ENCODE measurements around the gene CHSY1.
"Not testable (repeated sequence)": the region's sequence is repeated elsewhere in the genome, so short reads cannot be mapped to it uniquely, and the experiment has no call there.

The CHSY1 gene

DNA sequence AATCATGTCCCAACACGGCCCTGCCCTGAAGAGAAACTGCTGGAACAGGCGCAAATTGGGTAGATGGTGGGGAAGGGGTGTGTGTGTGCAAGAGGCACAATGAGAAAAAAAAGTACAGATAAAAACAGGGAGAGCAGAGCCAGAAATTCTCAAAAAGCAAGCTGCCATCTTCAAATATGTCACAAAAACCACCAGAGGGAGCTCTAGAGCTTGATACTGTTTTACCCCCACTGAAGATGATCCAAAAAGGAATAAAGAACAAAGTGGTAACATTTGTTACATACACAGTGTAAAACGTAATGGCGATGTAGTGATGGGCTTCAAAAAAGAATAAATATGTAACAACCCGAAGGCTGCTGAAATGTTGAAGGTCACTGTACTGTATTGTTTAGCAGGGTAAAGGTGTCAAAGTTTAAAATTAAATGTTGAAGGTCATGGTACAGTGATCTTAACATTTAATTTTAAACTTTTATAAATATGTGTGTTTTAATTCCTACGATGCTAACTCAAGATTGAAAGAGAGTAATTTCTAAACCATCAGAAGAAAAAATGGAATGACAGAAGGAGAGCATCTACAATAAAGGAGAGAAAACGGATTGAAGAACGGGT, 37.2 kb upstream of the CHSY1 start:
- no peak overlapping the region for H3K27ac ChIP-seq
- TF ChIP-seq, protein P1, sequence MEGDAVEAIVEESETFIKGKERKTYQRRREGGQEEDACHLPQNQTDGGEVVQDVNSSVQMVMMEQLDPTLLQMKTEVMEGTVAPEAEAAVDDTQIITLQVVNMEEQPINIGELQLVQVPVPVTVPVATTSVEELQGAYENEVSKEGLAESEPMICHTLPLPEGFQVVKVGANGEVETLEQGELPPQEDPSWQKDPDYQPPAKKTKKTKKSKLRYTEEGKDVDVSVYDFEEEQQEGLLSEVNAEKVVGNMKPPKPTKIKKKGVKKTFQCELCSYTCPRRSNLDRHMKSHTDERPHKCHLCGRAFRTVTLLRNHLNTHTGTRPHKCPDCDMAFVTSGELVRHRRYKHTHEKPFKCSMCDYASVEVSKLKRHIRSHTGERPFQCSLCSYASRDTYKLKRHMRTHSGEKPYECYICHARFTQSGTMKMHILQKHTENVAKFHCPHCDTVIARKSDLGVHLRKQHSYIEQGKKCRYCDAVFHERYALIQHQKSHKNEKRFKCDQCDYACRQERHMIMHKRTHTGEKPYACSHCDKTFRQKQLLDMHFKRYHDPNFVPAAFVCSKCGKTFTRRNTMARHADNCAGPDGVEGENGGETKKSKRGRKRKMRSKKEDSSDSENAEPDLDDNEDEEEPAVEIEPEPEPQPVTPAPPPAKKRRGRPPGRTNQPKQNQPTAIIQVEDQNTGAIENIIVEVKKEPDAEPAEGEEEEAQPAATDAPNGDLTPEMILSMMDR (conservative IDR thresholded peaks at IDR 0.05), result peak; percentile 88
- no peak for TF ChIP-seq ZFX (IDR thresholded peaks at IDR 0.05)

DNA sequence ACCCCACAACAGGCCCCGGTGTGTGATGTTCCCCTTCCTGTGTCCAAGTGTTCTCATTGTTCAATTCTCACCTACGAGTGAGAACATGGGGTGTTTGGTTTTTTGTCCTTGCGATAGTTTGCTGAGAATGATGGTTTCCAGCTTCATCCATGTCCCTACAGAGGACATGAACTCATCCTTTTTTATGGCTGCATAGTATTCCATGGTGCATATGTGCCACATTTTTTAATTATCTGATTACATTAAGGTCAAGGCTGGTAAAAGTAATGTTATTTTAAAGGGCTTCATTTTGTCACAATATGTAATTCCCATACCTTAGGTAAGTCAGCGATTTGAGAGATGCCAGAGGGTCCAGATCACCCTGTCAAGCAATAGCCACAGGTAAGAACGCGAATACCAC, 35.5 kb upstream of the CHSY1 start:
- not testable (repeated sequence) for H3K27ac ChIP-seq

DNA sequence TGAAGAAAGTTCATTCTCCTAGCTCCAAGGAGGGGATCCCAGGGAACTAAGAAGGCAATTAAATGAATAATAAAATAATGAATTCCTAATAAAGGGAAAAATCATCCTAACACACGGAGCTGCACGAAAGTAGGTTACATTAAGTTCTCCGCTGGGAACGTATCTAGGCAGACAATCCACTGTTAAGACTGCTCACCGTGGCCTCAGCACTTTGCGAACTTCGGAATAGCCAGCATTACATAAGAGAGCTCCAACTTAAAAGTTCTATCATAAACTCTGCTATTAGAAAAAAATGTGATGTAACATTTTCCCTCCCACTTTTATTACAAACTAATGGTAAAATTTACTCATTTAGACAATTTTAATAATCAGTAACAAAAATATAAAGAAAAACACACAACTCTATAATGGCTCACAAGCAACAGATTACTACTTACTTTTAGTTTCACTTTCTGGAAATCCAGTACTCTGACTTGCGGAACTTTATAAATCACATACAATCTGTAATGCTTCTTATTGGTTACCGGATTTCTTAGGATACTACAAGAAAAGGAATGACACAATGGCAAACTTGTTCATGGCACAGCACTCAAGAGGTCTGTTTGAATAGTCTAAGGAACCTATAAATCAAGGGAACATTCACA, 34.7 kb upstream of the CHSY1 start:
- no peak for TF ChIP-seq ZFX (IDR thresholded peaks at IDR 0.05)
- TF ChIP-seq, protein P1 (conservative IDR thresholded peaks at IDR 0.05), result no peak
- no peak overlapping the region for H3K27ac ChIP-seq

DNA sequence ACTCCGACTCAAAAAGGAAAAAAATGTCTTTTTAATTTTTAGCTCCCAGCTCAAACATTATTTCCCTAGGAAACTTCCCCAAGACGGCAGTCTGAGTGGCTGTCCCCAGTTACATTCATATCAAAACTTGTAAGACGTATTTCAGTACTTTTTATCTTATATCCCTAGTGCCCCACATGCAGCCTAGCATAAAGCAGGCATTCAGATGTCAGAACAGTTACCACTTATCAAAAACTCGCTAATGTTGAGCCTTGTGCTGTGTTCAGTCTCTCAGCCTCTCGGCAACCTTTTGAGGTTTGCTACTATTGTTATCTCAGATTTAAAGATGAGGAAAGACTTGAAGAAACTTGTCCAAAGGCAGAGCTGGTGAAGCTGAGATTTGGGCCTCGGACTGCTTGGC, 32.1 kb upstream of the CHSY1 start:
- H3K27ac ChIP-seq, result no peak overlapping the region
- TF ChIP-seq, protein P1 (conservative IDR thresholded peaks at IDR 0.05), result no peak
- TF ChIP-seq ZFX (IDR thresholded peaks at IDR 0.05), result no peak

DNA sequence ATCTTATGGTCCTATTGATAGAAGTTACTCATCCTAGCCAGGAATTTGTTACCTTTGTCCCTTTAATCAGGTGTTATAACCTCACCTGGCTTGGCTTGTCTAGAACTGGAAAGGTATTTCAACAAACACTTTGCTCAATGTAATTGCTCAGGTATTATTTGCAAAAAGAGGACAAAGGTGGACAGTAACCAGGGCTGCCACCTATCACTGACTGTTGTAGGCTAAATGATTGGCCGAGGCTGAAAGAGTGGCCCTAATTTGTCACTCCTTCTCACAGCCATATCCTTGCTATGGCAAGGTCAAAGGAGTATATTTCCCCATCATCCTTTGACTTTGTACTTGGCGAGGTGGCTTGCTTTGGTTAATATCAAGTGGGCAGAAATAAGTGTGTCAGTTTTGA, 28.2 kb upstream of the CHSY1 start:
- no peak overlapping the region for H3K27ac ChIP-seq
- no peak for TF ChIP-seq ZFX (IDR thresholded peaks at IDR 0.05)
- TF ChIP-seq, protein P1 (conservative IDR thresholded peaks at IDR 0.05), result no peak

DNA sequence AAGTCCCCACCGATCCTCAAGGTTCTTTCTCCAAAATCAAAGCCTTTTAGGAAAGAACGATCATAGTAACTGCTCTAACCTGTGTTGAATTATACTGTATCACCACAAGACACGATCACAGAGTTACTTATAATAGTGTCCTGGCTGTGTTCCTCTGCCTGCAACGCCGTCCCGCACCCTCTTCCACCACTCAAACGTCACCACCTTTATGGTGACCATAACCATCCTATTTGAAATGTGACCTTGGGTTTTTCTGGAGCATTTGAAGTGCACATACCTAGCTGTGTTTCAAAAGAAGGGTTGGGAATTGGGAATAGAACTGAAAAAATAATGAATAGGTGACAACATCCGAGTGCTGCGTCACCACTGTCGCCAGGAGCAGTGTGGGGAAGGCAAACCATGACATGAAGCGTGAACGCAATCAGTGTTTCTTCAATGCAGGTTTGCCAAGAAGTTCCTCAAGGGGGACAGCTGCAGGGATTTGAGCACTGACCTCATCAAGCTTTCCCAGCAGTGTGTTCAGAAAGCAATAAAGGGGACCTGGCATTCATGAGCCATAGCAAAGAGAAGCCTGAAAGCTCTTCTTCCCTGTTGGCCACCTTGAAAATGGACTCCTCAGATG, 26.2 kb upstream of the CHSY1 start:
- H3K27ac ChIP-seq, result peak overlapping the region; percentile 79
- TF ChIP-seq, protein P1 (conservative IDR thresholded peaks at IDR 0.05), result no peak
- TF ChIP-seq ZFX (IDR thresholded peaks at IDR 0.05), result no peak

DNA sequence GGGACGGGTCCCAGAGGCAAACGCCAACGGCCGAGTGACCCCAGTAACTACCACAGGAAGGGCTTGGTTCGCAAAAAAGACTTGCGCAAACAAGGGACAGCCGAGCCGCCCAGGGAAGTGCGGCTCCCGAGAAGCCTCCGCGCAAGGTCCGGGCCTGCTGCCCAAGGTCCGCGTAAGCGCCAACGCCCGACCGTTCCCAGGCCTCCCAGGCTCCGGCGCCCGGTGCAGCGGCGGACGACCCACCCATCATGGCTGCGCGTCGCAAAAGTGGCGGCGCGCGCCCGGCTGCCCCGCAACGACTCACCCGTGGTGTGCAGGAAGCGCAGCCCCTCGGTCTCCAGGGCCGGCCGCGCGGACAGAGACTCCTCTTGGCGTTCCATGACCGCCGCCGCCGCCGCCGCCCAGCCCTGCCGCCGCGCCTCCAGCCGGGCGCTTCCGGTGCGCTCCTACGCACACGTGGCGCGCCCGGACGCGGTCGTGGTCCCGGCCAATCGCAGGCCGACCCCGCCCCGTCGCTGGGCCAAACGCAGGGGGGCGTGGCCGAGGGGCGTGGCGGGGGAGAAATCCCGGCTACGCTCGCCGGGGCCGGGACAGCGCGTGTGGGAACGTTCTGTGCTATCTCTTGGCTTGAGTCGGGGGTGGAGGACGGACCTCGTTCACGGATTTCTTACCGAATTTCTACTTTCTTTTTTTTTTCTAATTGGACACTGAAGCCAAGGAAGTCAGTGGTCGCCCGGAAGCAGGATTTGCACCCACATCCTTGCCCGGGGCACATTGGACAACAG, 25.4 kb upstream of the CHSY1 start, which contains the start of gene SELENOS:
TSS of gene SELENOS (minus strand) at position 448 of the 785 bp plus-strand sequence. CDS start at position 380, 68 bp downstream.
- peak within 1 kb of the TSS; percentile 79 for H3K27ac ChIP-seq

More for the DNA sequence above, 25.4 kb upstream of the CHSY1 start, which contains the start of gene SELENOS:
- TF ChIP-seq, protein P1 (conservative IDR thresholded peaks at IDR 0.05), result no peak
- peak; percentile 90 for TF ChIP-seq ZFX (IDR thresholded peaks at IDR 0.05)
